OCI-LY1 (cell line): ENCODE data around the gene PDZD2.

Source experiments
- CTCF ChIP-seq: fragments of 200-600 bp; sonication (generic), shearing (Covaris generic); IDR thresholded peaks from 2 replicates; pipeline ENCODE4 v1.5.1; 2017; ENCODE audit warnings: mild to moderate bottlenecking, antibody characterized with exemption, low read length, moderate library complexity, mixed read lengths
- EZH2 ChIP-seq: fragments of 200-600 bp; sonication (generic), shearing (Covaris generic); IDR thresholded peaks from 2 replicates; pipeline ENCODE4 v1.8.0; 2017; ENCODE audit warnings: borderline replicate concordance, mixed run types, mild to moderate bottlenecking, antibody characterized with exemption, low read length, moderate library complexity, mixed read lengths

- TF ChIP-seq EZH2 (no peak), CTCF (no peak)
Observed at GRCh38 chr5:31625394-31625793, 13.5 kb upstream of the PDZD2 start.
